Erythroblast (primary cell): Measurements from ENCODE around the gene CELF2.

Source experiments
- GATA1 ChIP-seq: IDR thresholded peaks from 2 replicates; pipeline ENCODE4 v1.6.1; 2011; ENCODE audit warnings: low read depth, mild to moderate bottlenecking, control low read depth, low read length, moderate library complexity
- POLR2A ChIP-seq: IDR thresholded peaks from 2 replicates; pipeline ENCODE4 v1.6.1; 2011; ENCODE audit warnings: mild to moderate bottlenecking, low read length

- TF ChIP-seq POLR2A (no peak), GATA1 (no peak)
Measured at GRCh38 chr10:11329062-11329673, 311.5 kb downstream of the CELF2 start.
